K562 (cell line): ENCODE measurements around the gene ZNF672. TPM values are rescaled to one million over a fixed set of nuclear protein-coding genes. Genes with fewer than 3 reads are reported as not detected.

ENCODE experiments used
- ATAC-seq: fragments of 200-7000 bp; cut with Tn5 transposase; 3 replicates; pipeline ENCODE4 v1.9.1; 2020; ENCODE audit warnings: moderate library complexity
- BruUV-seq: library from RNA; stranded (reverse); fragments of 400-500 nt; replicated peaks from 2 replicates; lab custom pipeline; 2021; lab: Mats Ljungman, UMichigan
- CTCF ChIA-PET: fragments of 300-600 bp; formaldehyde crosslinking; extraction: SDS; loops from one replicate; lab custom pipeline; 2021; ENCODE audit warnings: low intra/inter-chr PET ratio; lab: Yijun Ruan, JAX
- POLR2A ChIA-PET: fragments of 300-600, 350-650 bp; sonication (Branson Sonifier 250); formaldehyde crosslinking; extraction: SDS; loops from one replicate; lab custom pipeline; 2021; ENCODE audit warnings: antibody characterized with exemption, inconsistent platforms; lab: Yijun Ruan, JAX
- DNase-seq, 4 experiments: peaks; one replicate each; pipeline versions ENCODE4 v3.0.0 to v3.0.0-alpha.2; 2011 to 2018; ENCODE audit warnings: low spot score in 3 of 4, mixed read lengths in 3 of 4; ENCODE audit errors: extremely low read depth in 1 of 4
- FAIRE-seq: peaks from 2 replicates; lab custom pipeline; 2011; peaks lifted over from hg19 to GRCh38; lab: Jason Lieb, UNC
- H2AFZ ChIP-seq: 2 replicates; pipeline ENCODE4 v1.6.0; 2011; ENCODE audit warnings: low read depth, low read length, control low read depth, inconsistent platforms
- H3K27ac ChIP-seq: fragments of 200-600 bp; 3 replicates; pipeline ENCODE4 v1.8.0; 2011; ENCODE audit warnings: low read depth, mild to moderate bottlenecking, control low read depth, inconsistent platforms, low read length, moderate library complexity, mixed read lengths; ENCODE audit errors: extremely low read depth
- H3K27me3 ChIP-seq, 2 experiments: fragments of 300-600 bp in 1 of 2; 2 replicates in 1 of 2; 3 replicates in 1 of 2; pipeline versions ENCODE4 v1.6.0 to v1.8.0; 2011; ENCODE audit warnings: inconsistent platforms in 2 of 2, low read length in 2 of 2, mild to moderate bottlenecking in 1 of 2, mixed read lengths in 1 of 2, moderate library complexity in 1 of 2; ENCODE audit not compliant: control insufficient read depth in 2 of 2, insufficient read depth in 2 of 2
- H3K36me3 ChIP-seq: fragments of 300-600 bp; 3 replicates; pipeline ENCODE4 v1.8.0; 2011; ENCODE audit warnings: mild to moderate bottlenecking, low read length, inconsistent platforms; ENCODE audit not compliant: control insufficient read depth, insufficient read depth
- H3K4me1 ChIP-seq, 2 experiments: fragments of 200-600 bp in 1 of 2; replicated peaks in 1 of 2; 2 replicates in 1 of 2; 3 replicates in 1 of 2; pipeline versions ENCODE4 v1.5.1 to v1.8.0; 2011; ENCODE audit warnings: inconsistent platforms in 2 of 2, low read length in 2 of 2, mild to moderate bottlenecking in 1 of 2, mixed read lengths in 1 of 2, moderate library complexity in 1 of 2; ENCODE audit not compliant: control insufficient read depth in 2 of 2, insufficient read depth in 2 of 2
- H3K4me2 ChIP-seq: 2 replicates; pipeline ENCODE4 v1.6.1; 2011; ENCODE audit warnings: low read length, control low read depth, inconsistent platforms, mixed read lengths; ENCODE audit not compliant: insufficient read depth
- H3K4me3 ChIP-seq: fragments of 200-600 bp; sonication (generic), shearing (Covaris generic); 2 replicates; pipeline ENCODE4 v1.5.1; 2016; ENCODE audit warnings: control low read depth, inconsistent platforms
- H3K79me2 ChIP-seq: fragments of 200-600 bp; 3 replicates; pipeline ENCODE4 v1.8.0; 2011; ENCODE audit warnings: low read length, inconsistent platforms; ENCODE audit not compliant: control insufficient read depth, insufficient read depth
- H3K9ac ChIP-seq, 2 experiments: 2 replicates each; pipeline versions ENCODE4 v1.6.0 to v1.6.1; 2011; ENCODE audit warnings: low read depth in 2 of 2, low read length in 2 of 2, control low read depth in 1 of 2, inconsistent platforms in 1 of 2, mild to moderate bottlenecking in 1 of 2, mixed read lengths in 1 of 2; ENCODE audit not compliant: insufficient read depth in 1 of 2
- H3K9me1 ChIP-seq: one replicate; pipeline ENCODE4 v1.6.0; 2011; ENCODE audit warnings: inconsistent platforms, mild to moderate bottlenecking, low read length, moderate library complexity; ENCODE audit not compliant: control insufficient read depth, insufficient read depth
- H3K9me3 ChIP-seq: replicated peaks from 2 replicates; pipeline ENCODE4 v1.5.1; 2011; ENCODE audit warnings: low read depth, low read length, inconsistent platforms; ENCODE audit not compliant: control insufficient read depth, insufficient read depth
- H4K20me1 ChIP-seq: replicated peaks from 2 replicates; pipeline ENCODE4 v1.6.1; 2011; ENCODE audit warnings: low read length, inconsistent platforms, mixed read lengths; ENCODE audit not compliant: control insufficient read depth, insufficient read depth
- HMGN3 ChIP-seq: IDR thresholded peaks from 2 replicates; pipeline ENCODE4 v1.6.1; 2011; ENCODE audit warnings: borderline replicate concordance, low read depth, mild to moderate bottlenecking, mixed read lengths, low read length; ENCODE audit not compliant: insufficient read length; ENCODE audit errors: extremely low read depth
- HNRNPL ChIP-seq: fragments of 200-400 bp; formaldehyde crosslinking; IDR thresholded peaks from 2 replicates; pipeline ENCODE4 v1.6.1; 2017; ENCODE audit warnings: low read depth, mild to moderate bottlenecking, low read length
- HOMEZ ChIP-seq: fragments of 250-450 bp; sonication (Bioruptor Pico); IDR thresholded peaks from 2 replicates; pipeline ENCODE4 v1.4.0; 2020; ENCODE audit warnings: mild to moderate bottlenecking, moderate library complexity
- JUND ChIP-seq, 2 experiments: IDR thresholded peaks; 2 replicates in 1 of 2; 3 replicates in 1 of 2; pipeline ENCODE4 v1.6.1; 2011; ENCODE audit warnings: borderline replicate concordance in 2 of 2, low read depth in 2 of 2, low read length in 2 of 2, improper control_type of control experiment in 1 of 2, missing biosample characterization in 1 of 2, missing genetic modification characterization in 1 of 2, missing genetic modification reagents in 1 of 2
- KLF16 ChIP-seq: IDR thresholded peaks from 2 replicates; pipeline ENCODE4 v1.6.1; 2016; ENCODE audit warnings: antibody characterized with exemption
- MAZ ChIP-seq, 2 experiments: fragments of 450-650 bp in 1 of 2; sonication (generic) in 1 of 2; formaldehyde crosslinking; IDR thresholded peaks in 1 of 2; conservative IDR thresholded peaks in 1 of 2; 2 replicates each; pipeline versions ENCODE4 v1.4.0 to v1.5.0; 2020; ENCODE audit warnings: mild to moderate bottlenecking in 1 of 2, missing genetic modification reagents in 1 of 2
- MLX ChIP-seq, 2 experiments: fragments of 450-650 bp in 1 of 2; sonication (generic) in 1 of 2; formaldehyde crosslinking; conservative IDR thresholded peaks; 2 replicates each; pipeline versions ENCODE4 v1.4.0 to v1.8.1; 2020 to 2022; ENCODE audit warnings: mild to moderate bottlenecking in 1 of 2, missing genetic modification reagents in 1 of 2
- RBM14 ChIP-seq: fragments of 200-400 bp; formaldehyde crosslinking; IDR thresholded peaks from 2 replicates; pipeline ENCODE4 v1.6.1; 2018; ENCODE audit warnings: low read depth, mild to moderate bottlenecking, low read length, moderate library complexity, borderline replicate concordance; ENCODE audit not compliant: insufficient read depth
- TOE1 ChIP-seq, 2 experiments: fragments of 450-650 bp in 1 of 2; sonication (generic) in 1 of 2; formaldehyde crosslinking in 1 of 2; IDR thresholded peaks; 2 replicates each; pipeline versions ENCODE4 v1.7.1 to v1.8.0; 2016 to 2022; ENCODE audit warnings: borderline replicate concordance in 2 of 2, mild to moderate bottlenecking in 2 of 2, antibody characterized with exemption in 1 of 2, inconsistent platforms in 1 of 2, low read depth in 1 of 2, missing genetic modification reagents in 1 of 2, moderate library complexity in 1 of 2
- ZFP91 ChIP-seq: sonication (generic); formaldehyde crosslinking; IDR thresholded peaks from 2 replicates; pipeline ENCODE4 v1.8.0; 2022; ENCODE audit warnings: mild to moderate bottlenecking, missing genetic modification reagents
- ZNF263 ChIP-seq: sonication (generic); formaldehyde crosslinking; IDR thresholded peaks from 2 replicates; pipeline ENCODE4 v1.8.0; 2022; ENCODE audit warnings: mild to moderate bottlenecking, missing genetic modification reagents, borderline replicate concordance
- ZNF408 ChIP-seq: fragments of 250-450 bp; sonication (Bioruptor Pico); IDR thresholded peaks from 2 replicates; pipeline ENCODE4 v1.4.0; 2020; ENCODE audit warnings: low read depth, mild to moderate bottlenecking, moderate library complexity
- WGBS: fragments of 100-300 bp; shearing (Covaris generic); methylation state at CpG from one replicate; pipeline ENCODE4 v1.1.6; 2016; ENCODE audit warnings: low coverage, mixed read lengths; ENCODE audit not compliant: insufficient coverage; ENCODE audit errors: missing lambda C conversion rate; 5-methylcytosine and 5-hydroxymethylcytosine counted together
- in situ Hi-C: fragments of 300-500 bp; cut with MboI; formaldehyde crosslinking; loops from 4 replicates; pipeline ENCODE4 v1.15.0; 2018; ENCODE audit warnings: inconsistent platforms, mixed read lengths
- intact Hi-C: fragments of 100-400 bp; cut with micrococcal nuclease; formaldehyde crosslinking; loops from 2 replicates; pipeline ENCODE4 v1.14.2; 2022
- polyA plus RNA-seq, 8 experiments: library from polyadenylated mRNA; depleted of rRNA in 4 of 8; stranded (reverse) in 5 of 8; unstranded in 3 of 8; fragments of >200 nt; fragmentation: Nextera tagmentation in 2 of 8; fragmentation: Illumina TruSeq in 1 of 8; extraction: Ambion mirVana in 2 of 8; extraction: Trizol in 1 of 8; gene quantifications; 2 replicates each; pipeline versions ENCODE4 v1.2.1 to v1.2.3, GENCODE V29; 2011 to 2014; ENCODE audit warnings: inconsistent platforms in 1 of 8, missing spikeins in 1 of 8
- total RNA-seq, 7 experiments: library from RNA; depleted of rRNA in 6 of 7; stranded (reverse); fragments of >200 nt in 6 of 7; fragmentation: Illumina TruSeq in 2 of 7; extraction: Trizol in 2 of 7; gene quantifications; 2 replicates each; pipeline versions ENCODE4 v1.2.1 to v1.2.3, GENCODE V29; 2011 to 2021; ENCODE audit warnings: low replicate concordance in 1 of 7

The ZNF672 gene
- total and polyA plus RNA-seq, 9 of the 15 experiments (the other 6 are each of a cell fraction or from before 2014, with no cell fraction given): 1.9 to 57.9 (median 24.1) TPM

- peak; percentile 45 for TF ChIP-seq HMGN3
Observed at GRCh38 chr1:248862998-248863881, 25.2 kb downstream of the ZNF672 start (continued).

GRCh38 chr1:248871837-248872401 is 33.9 kb downstream of the ZNF672 start:
- Histone ChIP-seq H3K9ac (peak overlapping the region; percentile 83 to 97; a peak in 3 of 4 replicates), H3K4me3 (peak overlapping the region; percentile 4; the same call in 1 of the 2 replicates)
- POLR2A ChIA-PET: interaction anchor here (2.4 to 8.6 kb wide), 3 partner anchors 11 to 34 kb away, joined by 14 to 71 read pairs (median 19); partner anchors contain the start of genes ZNF672 and ZNF692
- TF ChIP-seq ZNF408 (CRISPR knock-in tag) (no peak), ZFP91 (CRISPR knock-in tag) (no peak), ZNF263 (CRISPR knock-in tag) (no peak), MLX (CRISPR knock-in tag; conservative IDR thresholded peaks at IDR 0.05) (no peak), HOMEZ (CRISPR knock-in tag) (no peak), TOE1 (IDR thresholded peaks at IDR 0.05; ENCODE audit: borderline replicate concordance) (no peak), TOE1 (CRISPR knock-in tag; IDR thresholded peaks at IDR 0.05; ENCODE audit: borderline replicate concordance, low read depth) (no peak), JUND (IDR thresholded peaks at IDR 0.05; ENCODE audit: borderline replicate concordance, low read depth, low read length) (no peak), JUND (tag; IDR thresholded peaks at IDR 0.05; ENCODE audit: borderline replicate concordance, low read depth, low read length) (0 out of 3 replicates have a peak, but pooled peaks have one; percentile 16), MAZ (CRISPR knock-in tag; conservative IDR thresholded peaks at IDR 0.05 in 1 of 2, IDR thresholded peaks at IDR 0.05 in 1 of 2) (no peak), KLF16 (no peak), HNRNPL (no peak), RBM14 (no peak)

More at GRCh38 chr1:248871837-248872401, 33.9 kb downstream of the ZNF672 start:
- in situ Hi-C loops: no loop called here
- H2AFZ ChIP-seq: peak overlapping the region; percentile 85
- 50% methylated on average over 3 of the region's 3 CpGs for WGBS
- DNase-seq: peak in 1 of 4 experiments; percentile 63
- H3K4me2 ChIP-seq: peak overlapping the region; percentile 57
- peaks cover 20 to 21% of the 10 kb centered on the region in 2 experiments for H3K4me1 ChIP-seq
- no peaks in the 10 kb centered on the region for H3K27me3 ChIP-seq
- CTCF ChIA-PET: no interaction called here
- ATAC-seq: no peak
- H3K36me3 ChIP-seq: no peaks in the 10 kb centered on the region
- no peaks in the 10 kb centered on the region for H4K20me1 ChIP-seq
- intact Hi-C loops: no loop called here
- H3K79me2 ChIP-seq: no peaks in the 10 kb centered on the region
- no peaks in the 10 kb centered on the region for H3K9me3 ChIP-seq
- H3K9me1 ChIP-seq: no peaks in the 10 kb centered on the region
- H3K27ac ChIP-seq: peak overlapping the region; percentile 98
- peak; percentile 11 for FAIRE-seq
- BruUV-seq: no TSS peak
